GM21526 (cell line): Measurements from ENCODE around the gene CMTM1.
A peak's percentile ranks its signal among the peaks of the same experiment; 100 is the strongest.

Source experiments
- ATAC-seq: cut with Tn5 transposase; IDR thresholded peaks from one replicate; pipeline ENCODE4 v1.9.1; 2021; ENCODE audit warnings: moderate library complexity; ENCODE audit not compliant: unreplicated experiment, low FRiP score

CMTM1 gene

GRCh38 chr16:66566051-66566901 lies at the start of gene CMTM1:
Gene CMTM1 (plus strand): TSS chr16:66566439. CDS start chr16:66566514, 75 bp downstream.
- no peak for ATAC-seq

- no peak for ATAC-seq
Observed at GRCh38 chr16:66516509-66516807, 49.8 kb upstream of the CMTM1 start.

- ATAC-seq, result peak; percentile 94
Observed at GRCh38 chr16:66516808-66517585, 49.2 kb upstream of the CMTM1 start.

- ATAC-seq, result no peak
Observed at GRCh38 chr16:66517586-66518263, 48.5 kb upstream of the CMTM1 start.

- no peak for ATAC-seq
Observed at GRCh38 chr16:66519482-66520373, 46.5 kb upstream of the CMTM1 start.

- no peak for ATAC-seq
Observed at GRCh38 chr16:66520406-66521170, 45.7 kb upstream of the CMTM1 start.

- no peak for ATAC-seq
Observed at GRCh38 chr16:66521252-66521713, 45.0 kb upstream of the CMTM1 start.

GRCh38 chr16:66521951-66522771 lies 44.1 kb upstream of the CMTM1 start:
- peak; percentile 48 for ATAC-seq

- no peak for ATAC-seq
Observed at GRCh38 chr16:66522816-66523590, 43.2 kb upstream of the CMTM1 start.

GRCh38 chr16:66523861-66524354 lies 42.3 kb upstream of the CMTM1 start:
- ATAC-seq, result peak; percentile 41

GRCh38 chr16:66524601-66525164 lies 41.6 kb upstream of the CMTM1 start:
- ATAC-seq, result peak; percentile 70

- no peak for ATAC-seq
Observed at GRCh38 chr16:66525396-66526180, 40.7 kb upstream of the CMTM1 start.

GRCh38 chr16:66528294-66528693 lies 37.9 kb upstream of the CMTM1 start:
- ATAC-seq, result no peak

GRCh38 chr16:66529475-66529874 lies 36.8 kb upstream of the CMTM1 start:
- ATAC-seq, result no peak

- ATAC-seq, result no peak
Observed at GRCh38 chr16:66534376-66534799, 31.9 kb upstream of the CMTM1 start.

- ATAC-seq, result no peak
Observed at GRCh38 chr16:66536525-66536924, 29.7 kb upstream of the CMTM1 start.

GRCh38 chr16:66537236-66537635 lies 29.0 kb upstream of the CMTM1 start:
- ATAC-seq, result no peak
